ENCODE results near the gene FKBP2.

The FKBP2 gene

DNA sequence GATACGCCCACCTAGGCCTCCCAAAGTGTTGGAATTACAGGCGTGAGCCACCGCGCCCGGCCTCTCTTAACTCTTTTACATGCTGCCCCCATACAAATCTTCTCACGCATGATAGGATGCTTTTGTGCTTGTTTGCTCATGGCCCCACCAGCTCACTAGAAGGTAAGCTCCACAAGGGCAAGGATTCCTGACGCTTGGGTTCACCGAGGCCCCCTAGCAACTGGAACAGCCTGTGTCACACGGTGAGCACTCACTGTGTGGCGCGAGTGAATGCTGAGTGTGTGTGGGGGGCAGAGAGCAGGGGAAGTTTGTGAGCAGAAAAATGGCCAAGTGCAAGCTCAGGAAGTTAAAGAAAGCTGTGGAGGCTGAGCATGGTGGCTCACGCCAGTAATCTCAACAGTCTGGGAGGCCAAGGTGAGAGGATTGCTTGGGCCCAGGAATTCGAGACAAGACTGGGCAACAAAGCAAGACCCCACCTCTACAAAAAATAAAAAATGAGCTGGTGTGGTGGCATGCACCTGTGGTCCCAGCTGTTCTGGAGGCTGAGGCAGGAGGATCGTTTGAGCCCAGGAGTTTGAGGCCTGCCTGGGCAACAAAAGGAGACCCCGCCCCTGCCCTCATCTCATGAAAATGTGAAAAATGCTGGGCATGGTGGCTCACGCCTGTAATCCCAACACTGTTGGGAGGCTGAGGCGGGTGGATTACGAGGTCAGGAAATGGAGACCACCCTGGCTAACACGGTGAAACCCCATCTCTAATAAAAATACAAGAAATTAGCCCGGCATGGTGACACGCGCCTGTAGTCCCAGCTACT lies 41.3 kb downstream of the FKBP2 start:
- H3K9me2 ChIP-seq (replicated peaks; ENCODE audit: low read depth, low read length): no peaks in the 10 kb centered on the region
- no peaks in the 10 kb centered on the region for H3K9me3 ChIP-seq (ENCODE audit: insufficient read depth, low read depth, low read length)
- no peaks in the 10 kb centered on the region for H3F3A ChIP-seq (ENCODE audit: low read depth)
- H3K27me3 ChIP-seq (ENCODE audit: insufficient read depth, low read length, poor library complexity, severe bottlenecking): no peaks in the 10 kb centered on the region
- H3K4me2 ChIP-seq (ENCODE audit: low read depth, low read length, poor library complexity, severe bottlenecking): no peak overlapping the region
- H3K4me1 ChIP-seq (ENCODE audit: insufficient read depth, low read length, poor library complexity, severe bottlenecking): peaks cover 8% of the 10 kb centered on the region
- no peak overlapping the region for H3K4me3 ChIP-seq (ENCODE audit: low read length, poor library complexity, severe bottlenecking)
- no peak overlapping the region for H3K9ac ChIP-seq (ENCODE audit: low read depth, low read length, poor library complexity, severe bottlenecking)
- H4K20me1 ChIP-seq (ENCODE audit: insufficient read depth, low read length, poor library complexity, severe bottlenecking): no peaks in the 10 kb centered on the region
- H2AFZ ChIP-seq (ENCODE audit: low read length): no peak overlapping the region
- TF ChIP-seq, protein P1, sequence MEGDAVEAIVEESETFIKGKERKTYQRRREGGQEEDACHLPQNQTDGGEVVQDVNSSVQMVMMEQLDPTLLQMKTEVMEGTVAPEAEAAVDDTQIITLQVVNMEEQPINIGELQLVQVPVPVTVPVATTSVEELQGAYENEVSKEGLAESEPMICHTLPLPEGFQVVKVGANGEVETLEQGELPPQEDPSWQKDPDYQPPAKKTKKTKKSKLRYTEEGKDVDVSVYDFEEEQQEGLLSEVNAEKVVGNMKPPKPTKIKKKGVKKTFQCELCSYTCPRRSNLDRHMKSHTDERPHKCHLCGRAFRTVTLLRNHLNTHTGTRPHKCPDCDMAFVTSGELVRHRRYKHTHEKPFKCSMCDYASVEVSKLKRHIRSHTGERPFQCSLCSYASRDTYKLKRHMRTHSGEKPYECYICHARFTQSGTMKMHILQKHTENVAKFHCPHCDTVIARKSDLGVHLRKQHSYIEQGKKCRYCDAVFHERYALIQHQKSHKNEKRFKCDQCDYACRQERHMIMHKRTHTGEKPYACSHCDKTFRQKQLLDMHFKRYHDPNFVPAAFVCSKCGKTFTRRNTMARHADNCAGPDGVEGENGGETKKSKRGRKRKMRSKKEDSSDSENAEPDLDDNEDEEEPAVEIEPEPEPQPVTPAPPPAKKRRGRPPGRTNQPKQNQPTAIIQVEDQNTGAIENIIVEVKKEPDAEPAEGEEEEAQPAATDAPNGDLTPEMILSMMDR (conservative IDR thresholded peaks at IDR 0.05; ENCODE audit: low read length): no peak
- TF ChIP-seq EZH2phosphoT487 (IDR thresholded peaks at IDR 0.05; ENCODE audit: borderline replicate concordance): no peak
- peaks cover 10% of the 10 kb centered on the region; the same call in 1 of the 2 replicates for H3K79me2 ChIP-seq (ENCODE audit: insufficient read depth, low read length)
- H3K36me3 ChIP-seq (ENCODE audit: insufficient read depth, low read length): no peaks in the 10 kb centered on the region

DNA sequence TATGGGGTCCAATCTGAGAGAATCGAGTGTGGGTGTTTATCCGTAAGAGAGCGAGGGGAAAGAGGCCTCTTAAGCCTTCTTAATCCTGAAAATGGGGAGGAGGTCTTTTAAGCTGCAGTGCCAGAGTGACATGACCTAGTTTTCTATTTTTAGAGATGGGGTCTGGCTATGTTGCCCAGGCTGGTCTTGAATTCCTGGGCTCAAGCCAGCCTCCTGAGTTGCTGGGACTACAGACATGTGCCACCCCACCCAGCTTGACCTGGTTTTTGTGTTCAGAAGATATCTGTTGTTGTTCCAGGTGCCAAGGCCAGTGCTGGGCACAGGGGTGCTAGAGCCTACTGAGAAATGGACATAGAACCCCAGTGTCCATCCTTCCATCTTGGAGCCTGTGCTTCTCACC lies 42.2 kb downstream of the FKBP2 start:
- H2AFZ ChIP-seq (ENCODE audit: low read length): no peak overlapping the region
- H3K4me1 ChIP-seq (ENCODE audit: insufficient read depth, low read length, poor library complexity, severe bottlenecking): peaks cover 8% of the 10 kb centered on the region
- H3K9me3 ChIP-seq (ENCODE audit: insufficient read depth, low read depth, low read length): no peaks in the 10 kb centered on the region
- no peak overlapping the region for H3K9ac ChIP-seq (ENCODE audit: low read depth, low read length, poor library complexity, severe bottlenecking)
- no peaks in the 10 kb centered on the region for H3K27me3 ChIP-seq (ENCODE audit: insufficient read depth, low read length, poor library complexity, severe bottlenecking)
- TF ChIP-seq EZH2phosphoT487 (IDR thresholded peaks at IDR 0.05; ENCODE audit: borderline replicate concordance): no peak
- TF ChIP-seq, protein P1 (conservative IDR thresholded peaks at IDR 0.05; ENCODE audit: low read length): no peak
- H4K20me1 ChIP-seq (ENCODE audit: insufficient read depth, low read length, poor library complexity, severe bottlenecking): no peaks in the 10 kb centered on the region
- H3K79me2 ChIP-seq (ENCODE audit: insufficient read depth, low read length): peaks cover 10% of the 10 kb centered on the region; the same call in 1 of the 2 replicates
- H3K9me2 ChIP-seq (replicated peaks; ENCODE audit: low read depth, low read length): no peaks in the 10 kb centered on the region
- no peaks in the 10 kb centered on the region for H3K36me3 ChIP-seq (ENCODE audit: insufficient read depth, low read length)
- H3K4me3 ChIP-seq (ENCODE audit: low read length, poor library complexity, severe bottlenecking): no peak overlapping the region
- H3F3A ChIP-seq (ENCODE audit: low read depth): no peaks in the 10 kb centered on the region
- peak overlapping the region; percentile 96 for H3K4me2 ChIP-seq (ENCODE audit: low read depth, low read length, poor library complexity, severe bottlenecking)

DNA sequence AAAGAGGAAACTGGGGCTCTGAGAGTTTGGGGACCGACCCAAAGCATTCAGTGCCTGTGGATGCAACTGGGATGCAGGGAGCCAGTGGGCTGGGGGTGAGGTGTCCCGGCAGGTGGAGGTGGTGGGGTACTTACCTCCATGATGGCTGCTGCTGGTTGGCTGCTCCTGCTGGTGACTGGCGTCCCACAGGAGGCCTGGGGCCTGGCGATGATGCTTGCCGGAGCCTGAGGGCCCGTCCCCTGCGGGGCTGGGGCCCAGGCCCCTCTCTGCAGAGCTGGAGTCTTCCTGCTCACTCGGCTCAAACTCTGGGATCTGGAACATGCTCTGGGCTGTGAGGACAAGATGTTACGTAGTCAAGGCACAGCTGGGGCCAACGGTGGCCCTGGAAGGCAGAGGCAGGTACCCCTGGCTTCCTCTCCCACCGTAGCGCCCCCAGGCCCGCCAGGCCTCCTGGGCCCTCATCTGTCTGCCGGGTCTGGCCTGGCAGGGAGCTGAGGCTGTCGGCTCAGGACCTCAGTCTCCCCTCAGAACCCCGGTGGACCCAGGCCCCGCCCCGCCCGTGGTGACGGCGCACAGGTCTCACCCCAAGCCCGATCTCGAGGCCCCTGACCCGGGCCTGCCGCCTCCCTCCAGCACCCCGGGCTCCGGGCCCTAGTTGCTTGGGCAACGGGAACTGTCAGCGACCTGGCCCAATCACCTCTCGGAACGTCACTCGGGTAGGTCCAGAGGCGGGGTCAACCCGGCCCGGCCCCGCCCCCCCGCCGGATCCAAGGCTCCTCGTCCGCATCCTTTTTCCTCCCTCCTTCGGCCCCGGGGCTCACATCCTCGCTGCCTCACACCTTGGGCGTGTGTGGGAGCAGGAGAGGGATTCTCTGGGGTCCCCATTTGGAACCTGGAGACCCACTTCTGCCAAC lies 43.4 kb downstream of the FKBP2 start, which contains the start of gene BAD:
TSS of gene BAD (minus strand) at position 618 of the 914 bp plus-strand sequence. CDS start at position 321, 297 bp downstream.
- no peaks in the 10 kb centered on the region for H3K9me2 ChIP-seq (replicated peaks; ENCODE audit: low read depth, low read length)
- TF ChIP-seq EZH2phosphoT487 (IDR thresholded peaks at IDR 0.05; ENCODE audit: borderline replicate concordance): no peak
- TF ChIP-seq, protein P1 (conservative IDR thresholded peaks at IDR 0.05; ENCODE audit: low read length): no peak
- H3K27me3 ChIP-seq (ENCODE audit: insufficient read depth, low read length, poor library complexity, severe bottlenecking): no peaks in the 10 kb centered on the region
- H3K9ac ChIP-seq (ENCODE audit: low read depth, low read length, poor library complexity, severe bottlenecking): peak within 1 kb of the TSS; percentile 87
- peaks cover 8% of the 10 kb centered on the region for H3K4me1 ChIP-seq (ENCODE audit: insufficient read depth, low read length, poor library complexity, severe bottlenecking)
- no peaks in the 10 kb centered on the region for H3K36me3 ChIP-seq (ENCODE audit: insufficient read depth, low read length)
- H3K79me2 ChIP-seq (ENCODE audit: insufficient read depth, low read length): peaks cover 10% of the 10 kb centered on the region; the same call in 1 of the 2 replicates
- H2AFZ ChIP-seq (ENCODE audit: low read length): peak within 1 kb of the TSS; percentile 95
- peak within 1 kb of the TSS; percentile 96 for H3K4me2 ChIP-seq (ENCODE audit: low read depth, low read length, poor library complexity, severe bottlenecking)
- H3K9me3 ChIP-seq (ENCODE audit: insufficient read depth, low read depth, low read length): no peaks in the 10 kb centered on the region
- no peaks in the 10 kb centered on the region for H4K20me1 ChIP-seq (ENCODE audit: insufficient read depth, low read length, poor library complexity, severe bottlenecking)
- H3K4me3 ChIP-seq (ENCODE audit: low read length, poor library complexity, severe bottlenecking): peak within 1 kb of the TSS; percentile 99
- no peaks in the 10 kb centered on the region for H3F3A ChIP-seq (ENCODE audit: low read depth)
